Activated naive CD4-positive, alpha-beta T cell treated with anti-CD3 and anti-CD28 coated beads, Interleukin-2, amount 50 U/mL, for 72 hours (primary cell): ENCODE results near the gene PDE2A. TPM values are rescaled to one million over a fixed set of nuclear protein-coding genes. Genes with fewer than 3 reads are reported as not detected.

ENCODE experiments used
- ATAC-seq, 2 donors: fragments of 150-1000 bp; cut with Tn5 transposase; 2 replicates each; pipeline ENCODE4 v1.10.0; 2021; ENCODE audit warnings: mild to moderate bottlenecking in 2 of 2, moderate library complexity in 2 of 2
- DNase-seq, 2 donors: peaks; one replicate each; pipeline ENCODE4 v3.0.0; 2021 to 2022; ENCODE audit warnings: low spot score in 2 of 2
- H3K27ac Mint-ChIP-seq, 2 donors: one replicate each; pipeline ENCODE4 v1.8.0; 2022; ENCODE audit warnings: mild to moderate bottlenecking in 2 of 2, mixed read lengths in 2 of 2
- H3K36me3 Mint-ChIP-seq, 2 donors: one replicate each; pipeline ENCODE4 v1.8.0; 2022; ENCODE audit warnings: mixed read lengths in 2 of 2
- H3K9me3 Mint-ChIP-seq, 2 donors: one replicate each; pipeline ENCODE4 v1.8.0; 2022; ENCODE audit warnings: mixed read lengths in 2 of 2
- total RNA-seq, 2 donors: library from RNA; stranded (reverse); gene quantifications; one replicate each; pipeline ENCODE4 v1.2.3, GENCODE V29; 2022

PDE2A gene
- total RNA-seq, 2 donors from 2014 or later, result 0.68 to 0.97 TPM

GRCh38 chr11:72693271-72693968 is 19.2 kb upstream of the PDE2A start:
- no peak for DNase-seq
- peaks cover 0 to 6% of the 10 kb centered on the region in 2 donors for H3K36me3 Mint-ChIP-seq
- peak overlapping the region in 1 of 2 donors; percentile 8 for H3K27ac Mint-ChIP-seq
- no peak for ATAC-seq
- H3K9me3 Mint-ChIP-seq, result no peaks in the 10 kb centered on the region

- no peak for DNase-seq
- Mint-ChIP-seq H3K36me3 (peaks cover 0 to 6% of the 10 kb centered on the region in 2 donors), H3K9me3 (no peaks in the 10 kb centered on the region), H3K27ac (peak overlapping the region; percentile 47 to 50)
- ATAC-seq, result no peak
These were observed 18.4 kb upstream of the PDE2A start for GRCh38 chr11:72692498-72693237.

GRCh38 chr11:72690166-72690565 is 15.9 kb upstream of the PDE2A start:
- H3K36me3 Mint-ChIP-seq, result peaks cover 0 to under 1% of the 10 kb centered on the region in 2 donors
- no peak for ATAC-seq
- H3K9me3 Mint-ChIP-seq, result no peaks in the 10 kb centered on the region
- DNase-seq, result no peak
- peak overlapping the region in 1 of 2 donors; percentile 62 for H3K27ac Mint-ChIP-seq

- Mint-ChIP-seq H3K27ac (peak overlapping the region in 1 of 2 donors; percentile 72), H3K9me3 (no peaks in the 10 kb centered on the region), H3K36me3 (no peaks in the 10 kb centered on the region)
- no peak for DNase-seq
- ATAC-seq, result no peak
These were observed 14.7 kb upstream of the PDE2A start for GRCh38 chr11:72688929-72689328.

- ATAC-seq (no peak), DNase-seq (no peak)
- Mint-ChIP-seq H3K36me3 (no peaks in the 10 kb centered on the region), H3K27ac (peak overlapping the region; percentile 19 to 81), H3K9me3 (no peaks in the 10 kb centered on the region)
These were observed 14.3 kb upstream of the PDE2A start for GRCh38 chr11:72688486-72688885.

- no peak for DNase-seq
- no peaks in the 10 kb centered on the region for H3K9me3 Mint-ChIP-seq
- no peak for ATAC-seq
- H3K27ac Mint-ChIP-seq, result peak overlapping the region; percentile 79 to 90
- H3K36me3 Mint-ChIP-seq, result no peaks in the 10 kb centered on the region
These were observed 13.1 kb upstream of the PDE2A start for GRCh38 chr11:72687326-72687725.

GRCh38 chr11:72686639-72687220 is 12.5 kb upstream of the PDE2A start:
- DNase-seq (no peak), ATAC-seq (peak; percentile 14 to 19)
- H3K9me3 Mint-ChIP-seq, result no peaks in the 10 kb centered on the region
- peak overlapping the region; percentile 79 to 90 for H3K27ac Mint-ChIP-seq
- no peaks in the 10 kb centered on the region for H3K36me3 Mint-ChIP-seq

GRCh38 chr11:72685560-72686480 is 11.6 kb upstream of the PDE2A start:
- H3K27ac Mint-ChIP-seq, result peak overlapping the region; percentile 79 to 90
- H3K9me3 Mint-ChIP-seq, result no peaks in the 10 kb centered on the region
- H3K36me3 Mint-ChIP-seq, result no peaks in the 10 kb centered on the region
- DNase-seq (peak in 1 of 2 donors; percentile 77), ATAC-seq (peak; percentile 63 to 85)

GRCh38 chr11:72684236-72684912 is 10.2 kb upstream of the PDE2A start:
- H3K36me3 Mint-ChIP-seq, result no peaks in the 10 kb centered on the region
- ATAC-seq (peak; percentile 56 to 60), DNase-seq (peak; percentile 65 to 68)
- H3K9me3 Mint-ChIP-seq, result no peaks in the 10 kb centered on the region
- no peak overlapping the region for H3K27ac Mint-ChIP-seq

GRCh38 chr11:72683782-72684200 is 9.6 kb upstream of the PDE2A start:
- H3K9me3 Mint-ChIP-seq, result no peaks in the 10 kb centered on the region
- DNase-seq, result peak; percentile 69 to 83
- H3K27ac Mint-ChIP-seq, result peak overlapping the region in 1 of 2 donors; percentile 9
- peak; percentile 45 to 46 for ATAC-seq
- no peaks in the 10 kb centered on the region for H3K36me3 Mint-ChIP-seq

- ATAC-seq (no peak), DNase-seq (no peak)
- Mint-ChIP-seq H3K9me3 (no peaks in the 10 kb centered on the region), H3K27ac (peak overlapping the region in 1 of 2 donors; percentile 9), H3K36me3 (no peaks in the 10 kb centered on the region)
These were observed 8.6 kb upstream of the PDE2A start for GRCh38 chr11:72682858-72683243.

GRCh38 chr11:72682238-72682857 is 8.1 kb upstream of the PDE2A start:
- peak overlapping the region in 1 of 2 donors; percentile 9 for H3K27ac Mint-ChIP-seq
- H3K9me3 Mint-ChIP-seq, result no peaks in the 10 kb centered on the region
- ATAC-seq, result no peak
- no peak for DNase-seq
- H3K36me3 Mint-ChIP-seq, result no peaks in the 10 kb centered on the region

GRCh38 chr11:72681226-72682153 is 7.3 kb upstream of the PDE2A start:
- H3K27ac Mint-ChIP-seq, result peak overlapping the region; percentile 20 to 79
- H3K9me3 Mint-ChIP-seq, result no peaks in the 10 kb centered on the region
- ATAC-seq (no peak), DNase-seq (no peak)
- no peaks in the 10 kb centered on the region for H3K36me3 Mint-ChIP-seq

- peak overlapping the region; percentile 20 to 79 for H3K27ac Mint-ChIP-seq
These were observed 6.5 kb upstream of the PDE2A start for GRCh38 chr11:72680624-72681158.

More at GRCh38 chr11:72680624-72681158, 6.5 kb upstream of the PDE2A start:
- Mint-ChIP-seq H3K36me3 (no peaks in the 10 kb centered on the region), H3K9me3 (no peaks in the 10 kb centered on the region)
- ATAC-seq (no peak), DNase-seq (no peak)
